Breast epithelium (tissue), 3 donors: ENCODE data around the gene RSF1.

Experiments
- POLR2AphosphoS5 ChIP-seq, 3 donors: sonication (generic); formaldehyde crosslinking; IDR thresholded peaks; one replicate each; pipeline ENCODE4 v1.6.1; 2017; ENCODE audit warnings: antibody characterized with exemption in 3 of 3
- TF ChIP-seq, protein P1 (sequence below), 3 donors: fragments of 450-650 bp; IDR thresholded peaks; one replicate each; pipeline ENCODE4 v1.5.1; 2016 to 2017; ENCODE audit warnings: antibody characterized with exemption in 3 of 3, mild to moderate bottlenecking in 3 of 3, moderate library complexity in 3 of 3

DNA sequence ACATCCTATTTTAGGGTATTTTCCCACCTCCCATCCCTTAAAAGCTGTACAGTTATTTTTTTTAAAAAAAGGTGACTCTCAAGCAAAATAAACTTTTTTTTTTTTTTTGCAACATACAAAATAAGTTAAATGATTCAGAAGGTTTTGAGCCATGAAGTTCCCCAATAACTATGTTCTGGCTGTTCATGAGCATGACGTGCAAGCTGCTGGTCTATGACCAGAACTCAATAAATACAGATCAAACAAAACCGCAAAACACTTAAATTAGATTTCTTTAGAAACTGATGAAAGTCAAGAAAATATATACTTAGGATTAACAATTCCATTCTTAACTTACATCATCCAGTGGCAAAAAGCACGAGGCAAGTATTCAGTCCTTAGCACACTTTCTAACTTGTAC, 158.9 kb downstream of the RSF1 start:
- TF ChIP-seq, protein P1, sequence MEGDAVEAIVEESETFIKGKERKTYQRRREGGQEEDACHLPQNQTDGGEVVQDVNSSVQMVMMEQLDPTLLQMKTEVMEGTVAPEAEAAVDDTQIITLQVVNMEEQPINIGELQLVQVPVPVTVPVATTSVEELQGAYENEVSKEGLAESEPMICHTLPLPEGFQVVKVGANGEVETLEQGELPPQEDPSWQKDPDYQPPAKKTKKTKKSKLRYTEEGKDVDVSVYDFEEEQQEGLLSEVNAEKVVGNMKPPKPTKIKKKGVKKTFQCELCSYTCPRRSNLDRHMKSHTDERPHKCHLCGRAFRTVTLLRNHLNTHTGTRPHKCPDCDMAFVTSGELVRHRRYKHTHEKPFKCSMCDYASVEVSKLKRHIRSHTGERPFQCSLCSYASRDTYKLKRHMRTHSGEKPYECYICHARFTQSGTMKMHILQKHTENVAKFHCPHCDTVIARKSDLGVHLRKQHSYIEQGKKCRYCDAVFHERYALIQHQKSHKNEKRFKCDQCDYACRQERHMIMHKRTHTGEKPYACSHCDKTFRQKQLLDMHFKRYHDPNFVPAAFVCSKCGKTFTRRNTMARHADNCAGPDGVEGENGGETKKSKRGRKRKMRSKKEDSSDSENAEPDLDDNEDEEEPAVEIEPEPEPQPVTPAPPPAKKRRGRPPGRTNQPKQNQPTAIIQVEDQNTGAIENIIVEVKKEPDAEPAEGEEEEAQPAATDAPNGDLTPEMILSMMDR (IDR thresholded peaks at IDR 0.05) = no peak
- TF ChIP-seq POLR2AphosphoS5 (IDR thresholded peaks at IDR 0.05) = no peak
